Upper lobe of left lung (tissue), 4 donors: ENCODE measurements around the gene NPW.

ENCODE experiments used
- EP300 ChIP-seq, 4 donors: sonication (generic); formaldehyde crosslinking; IDR thresholded peaks; one replicate each; pipeline ENCODE4 v1.5.1; 2017; ENCODE audit warnings: antibody characterized with exemption in 4 of 4, control low read depth in 2 of 4
- POLR2A ChIP-seq, 4 donors: fragments of 450-650 bp; IDR thresholded peaks; one replicate each; pipeline ENCODE4 v1.5.1; 2016 to 2017; ENCODE audit warnings: antibody characterized with exemption in 4 of 4, mild to moderate bottlenecking in 2 of 4
- TF ChIP-seq, protein P1 (sequence below), 6 experiments: fragments of 450-650 bp in 4 of 6; fragments of 200-600 bp in 2 of 6; sonication (generic) in 2 of 6; IDR thresholded peaks; one replicate each; pipeline ENCODE4 v1.5.1; 2016 to 2019; ENCODE audit warnings: antibody characterized with exemption in 6 of 6

DNA sequence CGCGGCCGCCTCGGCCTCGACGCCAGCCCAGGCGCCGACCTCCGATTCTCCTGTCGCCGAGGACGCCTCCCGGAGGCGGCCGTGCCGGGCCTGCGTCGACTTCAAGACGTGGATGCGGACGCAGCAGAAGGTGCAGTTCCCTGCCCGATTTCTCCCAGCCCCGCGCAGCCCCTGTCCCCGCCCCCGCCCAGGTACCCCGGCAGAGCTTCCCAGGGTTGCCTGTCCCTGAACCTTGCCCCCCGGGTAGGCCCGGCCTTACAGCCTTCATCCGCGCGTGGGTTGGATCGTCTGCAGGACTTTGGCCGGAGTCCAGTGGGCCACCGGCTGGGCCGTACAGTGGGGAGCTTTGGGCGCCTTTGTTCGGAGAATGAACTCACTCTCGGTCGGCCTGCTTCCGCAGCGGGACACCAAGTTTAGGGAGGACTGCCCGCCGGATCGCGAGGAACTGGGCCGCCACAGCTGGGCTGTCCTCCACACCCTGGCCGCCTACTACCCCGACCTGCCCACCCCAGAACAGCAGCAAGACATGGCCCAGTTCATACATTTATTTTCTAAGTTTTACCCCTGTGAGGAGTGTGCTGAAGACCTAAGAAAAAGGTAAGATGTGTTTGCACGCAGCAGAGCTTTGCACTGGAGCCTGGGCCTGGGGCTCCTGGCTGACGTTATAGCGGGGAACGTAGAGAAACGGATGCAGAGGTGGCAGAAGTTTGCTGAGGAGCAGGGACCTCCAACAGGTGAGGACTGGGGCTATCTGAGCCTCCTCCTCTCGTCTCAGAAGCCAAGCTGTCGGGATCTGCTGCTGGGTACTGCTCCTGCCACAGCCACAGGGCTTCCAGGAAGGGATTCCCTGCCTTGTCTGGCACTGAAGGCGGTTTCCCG, 35.0 kb upstream of the NPW start:
- TF ChIP-seq, protein P1, sequence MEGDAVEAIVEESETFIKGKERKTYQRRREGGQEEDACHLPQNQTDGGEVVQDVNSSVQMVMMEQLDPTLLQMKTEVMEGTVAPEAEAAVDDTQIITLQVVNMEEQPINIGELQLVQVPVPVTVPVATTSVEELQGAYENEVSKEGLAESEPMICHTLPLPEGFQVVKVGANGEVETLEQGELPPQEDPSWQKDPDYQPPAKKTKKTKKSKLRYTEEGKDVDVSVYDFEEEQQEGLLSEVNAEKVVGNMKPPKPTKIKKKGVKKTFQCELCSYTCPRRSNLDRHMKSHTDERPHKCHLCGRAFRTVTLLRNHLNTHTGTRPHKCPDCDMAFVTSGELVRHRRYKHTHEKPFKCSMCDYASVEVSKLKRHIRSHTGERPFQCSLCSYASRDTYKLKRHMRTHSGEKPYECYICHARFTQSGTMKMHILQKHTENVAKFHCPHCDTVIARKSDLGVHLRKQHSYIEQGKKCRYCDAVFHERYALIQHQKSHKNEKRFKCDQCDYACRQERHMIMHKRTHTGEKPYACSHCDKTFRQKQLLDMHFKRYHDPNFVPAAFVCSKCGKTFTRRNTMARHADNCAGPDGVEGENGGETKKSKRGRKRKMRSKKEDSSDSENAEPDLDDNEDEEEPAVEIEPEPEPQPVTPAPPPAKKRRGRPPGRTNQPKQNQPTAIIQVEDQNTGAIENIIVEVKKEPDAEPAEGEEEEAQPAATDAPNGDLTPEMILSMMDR (IDR thresholded peaks at IDR 0.05) = no peak
- TF ChIP-seq POLR2A (IDR thresholded peaks at IDR 0.05) (no peak), EP300 (IDR thresholded peaks at IDR 0.05) (no peak)
